Measurements from ENCODE around the gene SLC7A5. TPM values are rescaled to one million over a fixed set of nuclear protein-coding genes. Genes with fewer than 3 reads are reported as not detected.

Gene SLC7A5
- total RNA-seq, 1 donor from 2014 or later: 249 TPM

DNA sequence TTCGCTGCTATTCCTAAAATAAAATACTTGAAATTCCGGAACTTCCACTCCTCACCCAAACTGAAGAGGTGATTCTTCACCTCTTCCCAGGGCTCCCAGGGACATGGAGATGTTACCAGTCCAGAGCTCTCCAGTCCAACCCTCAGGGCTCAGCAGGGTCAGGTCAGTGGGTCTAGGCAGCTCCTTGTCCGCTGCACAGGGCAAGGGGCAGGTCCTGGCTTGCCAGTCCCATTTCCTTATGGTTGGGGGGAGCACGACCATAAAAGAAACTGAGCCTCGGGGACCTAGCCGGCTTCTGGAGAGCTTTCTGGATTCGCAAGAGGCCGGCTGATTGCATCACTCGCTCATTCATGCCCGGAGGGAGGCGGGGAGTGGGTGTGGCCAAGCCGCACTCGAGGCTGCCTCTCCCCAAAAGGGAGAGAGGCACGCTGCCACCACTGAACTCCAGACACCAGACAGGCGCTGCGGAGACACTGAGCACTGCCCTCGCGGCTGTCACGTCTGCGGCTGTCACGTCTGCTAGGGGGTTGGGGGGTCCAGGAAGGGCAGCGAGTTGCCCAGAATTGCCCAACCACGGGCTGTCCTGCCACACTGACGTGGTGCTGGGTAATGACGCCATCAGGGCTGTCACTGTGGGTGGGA, 15.8 kb downstream of the SLC7A5 start:
- H3K36me3 Mint-ChIP-seq (ENCODE audit: low read depth): peaks cover 19% of the 10 kb centered on the region
- peak; percentile 96 for DNase-seq (ENCODE audit: low spot score)
- no peaks in the 10 kb centered on the region for H3K9me3 Mint-ChIP-seq (ENCODE audit: low read depth)
- H3K27me3 Mint-ChIP-seq (ENCODE audit: low read depth): no peaks in the 10 kb centered on the region
- H3K4me3 Mint-ChIP-seq (ENCODE audit: unreplicated experiment): peak overlapping the region; percentile 62
- peak overlapping the region; percentile 99 for H3K27ac Mint-ChIP-seq (ENCODE audit: unreplicated experiment)
- H3K4me1 Mint-ChIP-seq (ENCODE audit: low read depth): peaks cover 78% of the 10 kb centered on the region
- TF ChIP-seq, protein P1, sequence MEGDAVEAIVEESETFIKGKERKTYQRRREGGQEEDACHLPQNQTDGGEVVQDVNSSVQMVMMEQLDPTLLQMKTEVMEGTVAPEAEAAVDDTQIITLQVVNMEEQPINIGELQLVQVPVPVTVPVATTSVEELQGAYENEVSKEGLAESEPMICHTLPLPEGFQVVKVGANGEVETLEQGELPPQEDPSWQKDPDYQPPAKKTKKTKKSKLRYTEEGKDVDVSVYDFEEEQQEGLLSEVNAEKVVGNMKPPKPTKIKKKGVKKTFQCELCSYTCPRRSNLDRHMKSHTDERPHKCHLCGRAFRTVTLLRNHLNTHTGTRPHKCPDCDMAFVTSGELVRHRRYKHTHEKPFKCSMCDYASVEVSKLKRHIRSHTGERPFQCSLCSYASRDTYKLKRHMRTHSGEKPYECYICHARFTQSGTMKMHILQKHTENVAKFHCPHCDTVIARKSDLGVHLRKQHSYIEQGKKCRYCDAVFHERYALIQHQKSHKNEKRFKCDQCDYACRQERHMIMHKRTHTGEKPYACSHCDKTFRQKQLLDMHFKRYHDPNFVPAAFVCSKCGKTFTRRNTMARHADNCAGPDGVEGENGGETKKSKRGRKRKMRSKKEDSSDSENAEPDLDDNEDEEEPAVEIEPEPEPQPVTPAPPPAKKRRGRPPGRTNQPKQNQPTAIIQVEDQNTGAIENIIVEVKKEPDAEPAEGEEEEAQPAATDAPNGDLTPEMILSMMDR (IDR thresholded peaks at IDR 0.05): peak; percentile 9

DNA sequence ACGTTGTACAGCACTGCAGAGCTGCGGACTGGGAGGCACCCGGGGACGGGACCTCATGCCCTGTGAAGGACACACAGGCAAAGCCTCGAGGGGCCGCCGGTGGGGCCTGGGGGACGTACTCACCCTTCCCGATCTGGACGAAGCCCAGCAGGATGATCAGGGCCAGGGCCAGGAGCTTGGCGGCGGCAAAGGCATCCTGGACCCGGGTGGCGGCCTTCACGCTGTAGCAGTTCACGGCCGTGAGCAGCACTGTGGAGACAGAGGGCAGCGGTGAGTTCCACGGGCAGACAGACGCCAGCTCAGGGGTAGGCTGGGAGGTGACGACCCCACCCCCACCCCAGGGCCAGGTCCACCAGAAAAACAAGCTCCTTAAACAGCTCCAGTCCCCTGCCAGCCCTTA, 17.7 kb downstream of the SLC7A5 start:
- Mint-ChIP-seq H3K27me3 (ENCODE audit: low read depth) (no peaks in the 10 kb centered on the region), H3K36me3 (ENCODE audit: low read depth) (peaks cover 21% of the 10 kb centered on the region), H3K27ac (ENCODE audit: unreplicated experiment) (peak overlapping the region; percentile 99), H3K4me1 (ENCODE audit: low read depth) (peaks cover 65% of the 10 kb centered on the region), H3K9me3 (ENCODE audit: low read depth) (no peaks in the 10 kb centered on the region), H3K4me3 (ENCODE audit: unreplicated experiment) (no peak overlapping the region)
- TF ChIP-seq, protein P1 (IDR thresholded peaks at IDR 0.05): peak; percentile 22
- no peak for DNase-seq (ENCODE audit: low spot score)

DNA sequence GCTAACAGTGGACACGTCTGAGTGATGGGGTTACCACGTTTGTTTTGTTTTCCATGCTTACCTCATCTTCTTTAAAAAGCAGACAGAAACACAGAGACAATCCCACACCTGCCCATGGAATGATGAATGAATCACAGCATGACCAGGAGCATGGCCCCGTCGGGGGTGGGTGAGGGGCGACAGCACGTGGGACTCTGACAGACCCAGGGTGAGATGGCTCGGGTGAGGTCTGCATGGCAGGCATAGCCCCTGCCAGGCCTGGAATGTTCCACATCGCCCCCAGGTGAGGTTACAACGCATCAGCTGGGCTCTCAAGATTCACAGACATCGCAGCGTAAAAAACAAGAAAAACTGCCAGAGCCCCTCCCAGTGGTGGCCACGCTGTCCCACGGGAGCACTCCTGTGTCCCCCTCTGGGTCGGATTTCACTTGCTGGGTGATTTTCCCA, 18.1 kb downstream of the SLC7A5 start:
- Mint-ChIP-seq H3K36me3 (ENCODE audit: low read depth) (peaks cover 21% of the 10 kb centered on the region), H3K9me3 (ENCODE audit: low read depth) (no peaks in the 10 kb centered on the region), H3K27me3 (ENCODE audit: low read depth) (no peaks in the 10 kb centered on the region), H3K4me1 (ENCODE audit: low read depth) (peaks cover 64% of the 10 kb centered on the region), H3K27ac (ENCODE audit: unreplicated experiment) (peak overlapping the region; percentile 74), H3K4me3 (ENCODE audit: unreplicated experiment) (peak overlapping the region; percentile 2)
- DNase-seq (ENCODE audit: low spot score): no peak
- TF ChIP-seq, protein P1 (IDR thresholded peaks at IDR 0.05): no peak

DNA sequence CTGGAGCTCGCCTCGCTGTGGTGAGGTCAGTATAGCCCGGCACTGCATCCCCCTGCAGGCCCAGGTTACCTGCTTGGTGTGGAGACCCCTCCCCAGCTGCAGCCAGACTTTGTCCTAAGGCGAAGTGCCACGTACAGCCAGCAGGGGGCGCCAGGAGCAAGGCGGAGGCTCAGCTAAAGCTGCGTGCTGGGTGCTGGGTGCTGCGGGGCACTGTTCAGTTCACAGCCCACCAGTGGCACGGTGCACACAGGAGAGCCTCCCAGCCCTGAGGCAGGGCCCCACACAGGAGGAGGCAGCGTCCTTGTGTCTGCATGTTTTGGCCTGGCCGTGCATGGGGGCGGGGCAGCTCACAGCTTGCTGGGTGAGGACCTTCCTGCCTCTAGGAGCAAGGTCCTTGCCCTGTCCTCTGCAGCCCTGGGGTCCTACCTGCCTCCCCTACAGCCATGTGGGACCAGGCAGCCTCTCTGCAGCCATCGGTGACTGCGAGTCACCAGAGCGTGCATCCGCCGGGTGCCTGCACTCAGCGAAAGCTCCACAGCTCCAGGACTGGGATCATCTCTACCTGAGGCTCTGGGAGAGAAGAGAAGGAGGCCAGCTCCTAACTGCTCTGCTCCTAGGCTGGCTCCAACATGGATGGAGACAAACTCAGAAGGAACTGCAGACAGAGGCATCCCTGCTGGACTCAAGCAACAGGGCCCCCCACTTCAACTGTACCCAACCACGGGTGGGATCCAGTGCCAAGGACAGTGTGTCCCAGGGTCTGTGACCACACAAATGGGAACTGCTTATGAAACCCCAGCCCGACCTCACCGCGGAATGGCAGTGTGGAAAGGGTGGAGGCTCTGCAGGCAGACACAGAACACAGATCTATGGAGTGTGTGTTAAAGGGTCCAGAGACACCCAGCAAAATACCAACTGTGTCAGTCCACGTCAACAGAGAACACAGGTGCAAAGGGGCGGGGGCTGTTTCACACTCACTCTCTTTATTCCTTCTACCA, 19.0 kb downstream of the SLC7A5 start:
- TF ChIP-seq, protein P1 (IDR thresholded peaks at IDR 0.05): peak; percentile 99
- no peaks in the 10 kb centered on the region for H3K9me3 Mint-ChIP-seq (ENCODE audit: low read depth)
- H3K4me3 Mint-ChIP-seq (ENCODE audit: unreplicated experiment): no peak overlapping the region
- peaks cover 62% of the 10 kb centered on the region for H3K4me1 Mint-ChIP-seq (ENCODE audit: low read depth)
- H3K36me3 Mint-ChIP-seq (ENCODE audit: low read depth): peaks cover 21% of the 10 kb centered on the region
- no peaks in the 10 kb centered on the region for H3K27me3 Mint-ChIP-seq (ENCODE audit: low read depth)
- no peak for DNase-seq (ENCODE audit: low spot score)
- H3K27ac Mint-ChIP-seq (ENCODE audit: unreplicated experiment): peak overlapping the region; percentile 74

DNA sequence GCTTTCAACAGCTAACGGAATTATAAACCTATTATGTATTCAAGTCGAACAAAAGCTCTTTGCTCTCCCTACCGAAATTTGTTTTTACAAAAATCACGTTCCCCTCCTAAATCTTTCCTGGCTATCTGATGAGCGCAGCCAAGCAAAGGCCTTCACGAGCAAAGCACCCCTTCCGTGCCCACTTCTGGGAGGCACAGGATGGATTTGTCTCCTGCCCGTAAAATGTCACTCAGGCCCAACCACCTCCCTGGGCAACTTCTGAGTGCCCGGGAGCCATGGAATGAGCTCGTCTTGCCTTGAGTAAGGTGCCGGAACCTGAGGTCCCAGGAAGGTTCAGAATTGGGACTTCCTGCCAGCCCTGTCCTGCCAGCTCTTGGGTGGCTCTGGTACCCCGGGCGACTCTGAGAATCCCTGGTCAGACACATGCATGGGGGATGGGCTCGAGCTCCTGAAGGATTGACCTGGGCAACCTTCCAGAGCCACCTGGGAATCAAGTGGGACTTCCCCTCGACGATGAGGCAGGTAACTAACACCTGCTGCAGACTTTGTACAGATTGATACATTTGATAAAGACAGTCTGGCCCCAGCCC, 19.8 kb downstream of the SLC7A5 start:
- H3K27ac Mint-ChIP-seq (ENCODE audit: unreplicated experiment): no peak overlapping the region
- H3K9me3 Mint-ChIP-seq (ENCODE audit: low read depth): no peaks in the 10 kb centered on the region
- TF ChIP-seq, protein P1 (IDR thresholded peaks at IDR 0.05): no peak
- no peak overlapping the region for H3K4me3 Mint-ChIP-seq (ENCODE audit: unreplicated experiment)
- H3K36me3 Mint-ChIP-seq (ENCODE audit: low read depth): peaks cover 24% of the 10 kb centered on the region
- peaks cover 65% of the 10 kb centered on the region for H3K4me1 Mint-ChIP-seq (ENCODE audit: low read depth)
- no peak for DNase-seq (ENCODE audit: low spot score)
- no peaks in the 10 kb centered on the region for H3K27me3 Mint-ChIP-seq (ENCODE audit: low read depth)
